ENCODE measurements around the gene GPR68.
"Not testable (repeated sequence)": the region's sequence is repeated elsewhere in the genome, so short reads cannot be mapped to it uniquely, and the experiment has no call there.

The GPR68 gene

DNA sequence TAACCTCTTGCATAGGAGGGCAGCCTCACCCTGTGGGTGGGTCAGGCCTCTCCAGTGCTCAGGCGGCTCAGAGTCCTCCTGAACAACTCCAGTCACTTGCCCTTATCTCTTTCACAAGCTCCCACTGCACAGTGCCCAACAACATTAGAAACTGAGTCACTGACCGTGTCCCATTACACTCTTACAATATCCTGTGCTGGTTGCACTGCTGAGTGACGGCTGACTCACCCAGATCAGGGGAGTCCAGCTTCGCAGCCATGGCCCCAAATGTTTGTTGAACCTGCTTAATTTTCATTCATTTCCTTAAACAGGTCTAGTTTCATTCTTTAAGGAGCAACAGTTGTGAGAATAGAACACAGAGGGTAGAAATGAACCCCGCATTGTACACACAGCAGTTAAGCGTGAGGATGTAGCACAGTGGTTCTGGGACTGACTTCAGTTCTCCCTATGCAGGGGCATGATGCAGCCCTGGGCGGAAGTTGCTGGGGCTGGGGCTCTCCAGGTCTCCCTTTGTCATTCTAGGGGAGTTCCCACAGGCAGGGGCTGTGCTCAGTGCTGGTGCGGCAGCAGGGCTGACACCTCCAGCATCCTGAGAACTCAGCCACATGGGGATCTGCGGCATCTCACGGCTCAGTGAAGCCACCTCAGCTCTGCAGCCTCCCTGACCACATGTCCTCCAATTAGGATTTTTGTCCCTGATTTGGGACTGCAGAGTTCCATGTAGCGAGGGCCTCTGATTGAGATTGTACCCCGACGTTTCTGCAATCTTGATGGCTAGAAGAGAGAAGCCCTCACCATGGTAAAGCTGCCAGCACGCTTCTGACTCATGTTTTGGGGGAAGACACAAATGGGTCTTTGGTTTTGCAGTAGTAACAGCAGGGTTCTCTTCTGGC lies 16.1 kb downstream of the GPR68 start:
- DNase-seq = peak; percentile 75 to 88

DNA sequence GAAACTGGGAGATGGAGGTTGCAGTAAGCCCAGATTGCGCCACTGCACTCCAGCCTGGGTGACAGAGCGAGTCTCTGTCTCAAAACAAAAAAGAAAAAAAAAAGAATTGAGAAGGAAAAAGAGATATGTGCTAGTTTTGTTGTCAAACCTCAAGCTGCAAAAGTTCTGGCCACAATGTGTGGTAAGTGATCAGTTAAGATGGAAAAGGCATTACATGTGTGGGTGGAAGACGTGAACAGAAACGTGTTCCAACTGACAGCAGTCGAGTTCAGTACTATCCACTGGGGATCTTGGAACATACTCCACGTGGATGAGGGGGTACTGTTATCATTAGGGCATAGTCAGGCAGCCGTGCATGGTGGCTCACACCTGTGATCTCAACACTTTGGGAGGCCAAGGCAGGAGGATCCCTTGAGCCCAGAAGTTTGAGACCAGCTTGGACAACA lies 17.3 kb downstream of the GPR68 start:
- no peak for DNase-seq

DNA sequence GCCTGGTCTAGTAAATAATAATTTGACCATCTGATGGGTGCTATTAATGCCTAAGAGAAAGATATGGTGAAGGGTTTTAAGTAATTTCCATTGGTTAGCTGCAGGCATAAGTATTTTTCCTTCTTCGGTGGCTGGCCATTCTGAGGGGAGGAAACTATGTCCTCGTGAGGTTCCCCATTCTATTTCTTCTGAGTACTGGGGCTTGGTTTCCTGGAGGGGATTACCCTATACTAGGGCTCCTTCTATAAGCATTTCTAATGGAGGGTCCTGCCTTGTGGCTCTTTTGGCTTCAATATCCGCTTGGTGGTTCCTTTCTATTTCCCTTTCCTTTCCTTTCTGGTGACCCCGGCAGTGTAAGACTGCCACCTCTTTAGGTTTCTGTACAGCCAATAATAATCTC lies 18.1 kb downstream of the GPR68 start:
- DNase-seq = not testable (repeated sequence)

DNA sequence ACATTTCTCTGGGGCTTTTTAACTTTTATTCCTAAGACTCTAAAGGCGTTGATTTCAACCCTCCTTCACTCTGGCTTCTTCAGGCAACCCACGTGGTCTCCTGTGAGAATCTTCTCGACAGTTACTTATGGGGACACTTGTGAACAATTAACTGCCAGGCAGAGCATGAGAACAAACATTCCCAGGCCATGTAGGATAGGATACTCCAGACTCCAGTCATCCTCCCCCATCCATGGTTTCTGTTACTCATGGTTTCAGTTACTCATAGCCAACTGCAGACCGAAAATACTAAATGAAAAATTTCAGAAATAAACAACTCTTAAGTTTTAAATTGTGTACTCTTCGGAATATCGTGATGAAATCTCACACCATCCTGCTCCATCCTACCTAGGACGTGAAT lies 19.5 kb downstream of the GPR68 start:
- no peak for DNase-seq

DNA sequence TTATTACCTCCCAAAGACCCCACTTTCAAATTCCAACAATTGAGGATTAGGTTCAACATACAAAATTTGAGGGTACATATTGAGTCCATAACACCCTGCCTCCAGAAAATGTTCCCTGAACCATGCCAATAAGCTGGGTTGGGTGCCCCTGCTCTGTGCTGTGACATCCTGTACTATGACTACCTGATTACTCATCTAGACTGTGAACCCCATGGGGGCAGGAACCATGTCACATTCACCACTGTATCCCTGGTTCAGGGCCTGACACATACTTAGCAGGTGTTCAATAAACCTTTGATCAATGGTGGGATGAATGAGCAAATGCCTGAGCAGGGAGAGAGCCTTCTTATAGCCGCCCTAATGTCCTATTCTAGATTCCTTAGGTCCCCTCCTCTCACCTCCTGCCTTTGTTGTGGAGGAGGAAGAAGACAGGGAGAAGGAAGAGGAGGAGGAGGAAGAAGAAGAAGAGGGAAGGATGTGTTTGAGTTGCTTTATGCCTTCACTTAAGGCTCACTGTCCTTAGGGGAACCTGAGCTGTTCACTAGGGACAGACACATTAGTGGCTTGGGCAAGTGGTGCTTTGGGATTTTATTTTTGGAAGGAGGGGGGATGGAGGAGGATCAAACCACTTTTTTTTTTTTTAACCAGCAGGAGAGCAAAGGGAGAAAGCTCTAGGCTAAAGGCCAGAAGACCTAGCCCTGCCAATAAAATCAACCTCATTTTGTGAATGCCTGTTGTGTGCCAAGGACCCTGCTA lies 21.3 kb downstream of the GPR68 start:
- peak in 1 of 2 experiments; percentile 70 for DNase-seq

DNA sequence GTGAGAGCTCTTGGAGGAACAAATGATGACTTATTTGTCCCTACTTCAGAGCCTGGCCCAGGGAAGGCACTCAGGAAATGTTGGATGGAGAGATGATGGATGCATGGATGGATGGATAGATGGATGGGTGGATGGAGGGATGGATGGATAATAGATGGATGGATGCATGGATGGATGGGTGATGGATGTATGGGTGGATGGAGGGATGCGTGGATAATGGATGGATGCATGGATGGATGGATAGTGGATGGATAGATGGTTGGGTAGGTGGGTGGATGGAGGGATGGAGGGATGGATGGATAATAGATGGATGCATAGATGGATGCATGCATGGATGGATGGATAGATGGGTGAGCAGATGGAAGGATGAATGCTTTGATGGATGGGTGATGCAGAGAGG lies 23.2 kb downstream of the GPR68 start:
- no peak for DNase-seq

DNA sequence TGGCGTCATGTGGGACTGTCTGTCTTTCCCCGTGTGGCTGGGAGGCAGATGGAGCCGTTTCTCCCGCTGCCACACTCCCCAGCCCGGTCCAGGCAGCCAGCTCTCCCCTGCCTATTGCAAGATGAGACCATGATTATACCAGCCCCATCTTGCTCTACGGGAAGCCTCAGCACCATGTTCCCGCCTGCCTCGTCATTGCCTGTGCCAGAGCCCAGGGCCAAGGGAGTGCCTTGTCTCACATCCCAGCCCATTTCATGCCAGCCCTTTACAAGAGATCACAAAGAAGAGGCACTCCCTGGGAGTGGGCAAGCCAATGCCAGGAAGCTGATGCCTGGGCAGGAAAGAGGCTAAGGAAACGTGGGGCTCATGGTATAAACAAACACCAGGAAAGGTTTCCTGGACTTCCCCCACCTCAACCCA lies 23.9 kb downstream of the GPR68 start:
- DNase-seq = no peak

DNA sequence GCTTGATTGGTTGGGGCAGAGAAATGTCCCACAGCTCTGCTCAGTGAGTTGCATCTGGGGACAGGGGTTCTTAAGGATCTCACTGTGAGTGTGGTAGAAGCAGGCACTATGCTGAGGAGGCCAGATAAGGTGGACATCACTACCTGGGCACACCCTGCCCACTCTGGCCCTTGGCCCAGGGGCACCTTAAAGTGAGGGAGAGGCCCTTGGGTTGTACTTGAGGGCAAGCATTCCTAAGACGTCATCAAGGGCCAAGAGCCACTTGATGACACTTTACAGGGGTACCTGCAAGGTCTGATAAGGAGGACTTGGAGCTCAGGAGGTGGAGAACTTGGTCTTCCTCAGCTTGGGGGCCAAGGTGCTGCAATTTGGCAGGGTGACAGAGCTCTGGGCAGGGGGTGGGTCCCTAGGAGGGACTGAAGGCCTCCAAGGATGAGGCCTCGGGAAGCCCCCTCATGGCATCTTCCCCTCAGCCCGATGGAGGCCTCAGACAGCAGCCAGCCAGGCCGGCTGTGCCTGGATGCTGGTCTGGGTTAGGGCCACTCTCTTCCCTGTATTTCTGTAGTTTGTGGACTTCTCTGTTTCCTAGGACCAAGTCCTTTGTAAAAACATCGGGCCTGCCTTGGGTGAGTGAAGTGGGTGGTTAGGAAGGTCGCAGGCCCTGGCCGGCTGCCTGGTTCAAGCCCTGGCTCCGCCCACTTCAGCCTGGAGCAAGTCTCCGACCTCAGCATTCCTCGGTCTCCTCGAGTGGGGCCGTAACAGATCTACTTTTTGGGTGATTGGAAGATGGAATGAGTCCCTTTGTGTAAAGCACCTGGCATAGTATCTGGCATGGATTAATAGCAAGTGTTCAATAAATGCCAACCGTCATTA lies 24.8 kb downstream of the GPR68 start:
- DNase-seq = no peak

DNA sequence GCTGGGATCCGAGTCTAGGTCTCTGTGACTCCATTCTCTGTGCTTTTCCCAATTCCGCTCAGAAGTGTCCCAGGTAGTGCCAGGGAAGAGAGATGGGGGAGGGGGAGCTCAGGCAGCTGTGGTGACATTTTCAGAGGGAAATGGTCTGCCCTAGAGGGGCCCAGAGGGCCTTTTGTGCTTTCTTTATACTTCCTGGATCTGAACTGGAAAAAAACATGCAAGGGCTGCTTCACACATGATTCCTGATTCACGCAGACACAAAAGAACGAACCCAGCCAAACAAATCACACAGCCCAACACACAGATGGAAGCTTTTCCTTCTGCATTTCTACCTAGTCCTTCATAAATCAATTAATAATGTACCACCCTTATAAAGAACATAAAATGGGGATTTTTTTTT lies 26.5 kb downstream of the GPR68 start:
- no peak for DNase-seq

DNA sequence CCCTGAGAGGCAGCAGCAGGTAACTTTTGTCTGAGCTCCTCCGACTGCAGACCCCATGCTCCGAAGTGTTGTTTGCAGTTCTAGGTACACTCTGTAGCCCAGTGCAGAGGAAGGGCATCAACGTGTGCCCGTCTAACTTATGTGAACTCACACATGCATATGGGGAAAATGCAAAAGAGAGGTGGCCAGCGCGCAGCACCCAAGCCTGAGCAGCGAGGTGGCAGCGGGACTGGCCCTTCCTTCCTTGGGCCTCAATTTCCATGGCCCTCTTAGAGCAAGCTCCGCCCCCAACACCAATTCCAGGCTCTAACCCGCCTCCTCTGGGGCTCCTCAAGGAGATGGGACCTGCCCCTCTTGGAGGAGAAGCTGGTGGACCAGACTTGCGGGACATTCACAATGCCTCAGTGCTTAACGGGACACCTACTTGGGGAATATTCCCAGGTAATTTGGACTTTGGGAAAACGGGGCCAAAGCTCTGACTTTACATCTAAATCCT lies 27.7 kb downstream of the GPR68 start:
- no peak for DNase-seq

DNA sequence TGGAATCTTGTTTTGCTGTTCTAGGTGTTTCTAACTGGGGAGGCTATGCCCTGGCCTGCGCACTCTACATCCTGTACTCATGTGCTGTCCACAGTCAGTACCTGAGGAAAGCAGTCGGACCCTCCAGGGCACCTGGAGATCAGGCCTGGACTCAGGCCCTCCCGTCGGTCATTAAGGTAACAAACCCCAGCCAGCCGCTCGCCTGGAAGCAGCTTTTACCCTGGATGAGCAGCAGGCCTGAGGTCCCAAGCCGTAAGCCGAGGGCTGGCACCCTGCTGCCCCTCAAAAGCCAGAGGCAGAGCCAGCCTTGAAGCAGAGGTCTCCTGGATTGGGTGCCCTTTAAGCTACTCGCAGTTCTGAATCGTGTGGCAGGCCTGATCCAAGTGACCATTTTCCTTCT lies 29.1 kb downstream of the GPR68 start:
- DNase-seq = no peak

DNA sequence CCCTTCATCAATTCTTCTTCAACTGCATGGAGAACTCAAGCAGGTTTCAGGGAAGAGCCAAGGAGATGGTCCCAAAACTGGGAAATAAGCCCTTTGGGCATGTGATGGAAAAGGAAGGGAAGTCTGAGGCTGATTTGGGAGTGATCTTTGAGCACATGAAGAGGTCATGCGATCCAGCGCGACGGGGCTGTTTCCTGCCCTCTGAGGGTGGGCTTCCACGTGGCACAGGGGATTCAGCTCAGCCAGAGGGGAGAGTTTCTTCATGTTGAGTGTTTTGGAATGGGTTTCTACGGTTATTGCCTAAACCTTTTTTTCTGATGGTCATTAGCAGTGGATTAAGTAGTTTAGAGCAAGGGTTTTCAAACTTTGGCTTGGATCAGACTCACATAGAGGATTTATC lies 30.2 kb downstream of the GPR68 start:
- DNase-seq = no peak

DNA sequence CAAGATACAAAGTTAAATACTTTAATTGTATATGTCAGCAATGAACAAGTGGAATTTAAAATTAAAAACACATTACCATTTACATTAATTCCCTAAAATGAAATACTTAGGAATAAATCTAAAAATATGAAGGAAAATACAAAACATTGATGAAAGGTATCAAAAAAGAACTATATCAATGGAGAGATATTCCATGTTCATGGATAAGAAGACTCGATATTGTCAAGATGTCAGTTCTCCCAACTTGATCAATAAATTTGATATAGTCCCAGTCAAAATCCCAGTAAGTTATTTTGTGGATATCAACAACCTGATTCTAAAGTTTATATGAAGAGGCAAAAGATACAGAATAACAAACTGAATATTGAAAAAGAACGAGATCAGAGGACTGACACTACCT lies 33.5 kb downstream of the GPR68 start:
- no peak for DNase-seq

DNA sequence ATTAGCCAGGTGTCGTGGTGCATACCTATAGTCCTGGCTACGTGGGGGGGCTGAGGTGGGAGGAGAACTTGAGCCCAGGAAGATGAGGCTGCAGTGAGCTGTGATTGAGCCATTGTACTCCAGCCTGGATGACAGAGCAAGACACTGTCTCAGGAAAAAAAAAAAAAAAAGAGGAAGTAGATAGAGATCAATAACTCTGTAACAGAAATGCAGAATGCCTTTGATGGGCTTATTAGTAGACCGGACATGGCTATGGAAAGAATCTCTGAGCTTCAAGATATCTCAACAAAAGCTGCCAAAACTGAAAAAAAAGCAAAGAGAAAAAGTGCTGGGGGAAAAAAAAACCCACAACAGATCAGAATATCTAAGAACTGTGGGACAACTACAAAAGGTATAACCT lies 37.5 kb downstream of the GPR68 start:
- no peak for DNase-seq

DNA sequence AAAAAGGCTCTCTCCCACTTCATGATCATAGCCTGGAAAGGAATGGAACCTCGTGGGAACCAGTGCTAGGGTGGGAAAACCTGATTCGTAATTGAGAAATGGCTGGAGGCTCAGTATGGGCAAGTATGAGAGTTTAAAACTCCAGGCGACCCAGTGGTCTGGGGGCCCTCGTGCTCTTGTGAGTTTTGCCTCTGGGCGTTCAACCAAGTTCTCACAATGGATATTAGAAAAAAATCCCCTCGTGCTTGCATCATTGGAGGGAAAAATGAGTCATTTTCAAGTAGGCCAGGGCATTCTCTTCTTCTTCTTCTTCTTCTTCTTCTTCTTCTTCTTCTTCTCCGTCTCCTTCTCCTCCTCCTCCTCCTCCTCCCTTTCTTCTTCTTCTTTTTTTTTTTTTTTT lies 39.0 kb downstream of the GPR68 start:
- DNase-seq = no peak

DNA sequence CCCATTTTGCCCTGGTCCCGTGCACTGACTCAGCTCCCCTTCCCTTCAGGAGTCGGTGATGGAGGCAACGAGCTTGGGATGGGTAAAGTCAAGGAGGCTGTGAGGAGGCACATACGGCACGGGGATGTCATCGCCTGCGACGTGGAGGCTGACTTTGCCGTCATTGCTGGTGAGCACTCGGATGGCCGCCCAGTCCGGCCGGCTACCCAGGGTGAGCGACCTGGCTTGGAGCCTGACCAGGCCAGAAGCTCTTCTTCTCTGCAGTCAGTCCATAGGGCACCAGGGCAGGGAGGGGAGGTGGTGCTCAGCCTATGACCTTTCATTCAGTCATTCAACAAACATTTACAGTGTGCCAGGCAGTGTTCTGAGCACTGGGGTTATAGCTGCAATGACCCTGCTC lies 39.8 kb downstream of the GPR68 start:
- no peak for DNase-seq

DNA sequence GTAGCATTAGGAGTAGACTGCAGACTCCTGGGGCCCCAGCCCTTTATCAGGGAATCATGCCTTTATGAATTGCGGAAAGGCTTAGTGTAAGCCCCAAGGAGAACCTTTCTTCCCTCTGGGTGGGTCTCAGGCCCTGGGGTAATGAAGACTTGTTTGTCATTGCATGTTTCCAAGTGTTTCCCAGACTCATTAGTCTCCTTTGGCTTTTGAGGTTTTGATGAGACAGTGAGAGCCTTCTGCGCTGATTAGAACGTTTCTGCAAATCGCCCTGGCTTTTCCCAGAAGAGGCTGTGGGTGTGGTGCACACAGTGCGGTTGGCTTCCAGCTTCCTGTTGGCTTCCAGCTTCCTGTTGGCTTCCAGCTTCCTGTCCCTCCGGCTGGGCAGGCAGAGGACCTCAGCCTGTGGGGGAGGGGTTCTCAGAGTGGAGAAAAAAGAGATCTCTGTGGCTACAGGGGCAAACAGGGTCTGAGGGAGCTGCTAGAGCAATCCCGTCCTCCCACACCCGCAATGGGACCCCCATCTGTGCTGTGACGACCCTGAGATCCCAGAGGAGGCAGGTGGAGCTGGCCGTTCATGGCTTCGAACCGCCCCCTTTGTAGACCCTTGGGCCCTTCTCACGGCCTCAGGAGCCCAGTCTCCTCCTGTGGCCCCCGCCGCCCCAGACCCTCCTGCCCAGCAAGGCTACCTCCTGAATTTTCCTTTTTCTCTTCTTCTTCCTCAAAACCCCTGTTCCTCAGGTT lies 42.1 kb downstream of the GPR68 start:
- DNase-seq = no peak

DNA sequence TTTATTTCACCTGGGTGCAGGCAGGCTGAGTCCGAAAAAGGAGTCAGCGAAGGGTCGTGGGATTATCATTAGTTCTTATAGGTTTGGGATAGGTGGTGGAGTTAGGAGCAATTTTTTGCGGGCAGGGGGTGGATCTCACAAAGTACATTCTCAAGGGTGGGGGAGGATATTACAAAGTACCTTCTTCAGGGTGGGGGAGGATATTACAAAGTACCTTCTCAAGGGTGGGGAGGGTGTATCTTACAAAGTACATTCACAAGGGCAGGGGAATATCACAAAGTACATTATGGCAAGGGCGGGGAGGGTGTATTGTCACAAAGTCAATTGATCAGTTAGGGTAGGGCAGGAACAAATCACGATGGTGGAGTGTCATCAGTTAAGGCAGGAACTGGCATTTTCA lies 43.7 kb downstream of the GPR68 start:
- not testable (repeated sequence) for DNase-seq

DNA sequence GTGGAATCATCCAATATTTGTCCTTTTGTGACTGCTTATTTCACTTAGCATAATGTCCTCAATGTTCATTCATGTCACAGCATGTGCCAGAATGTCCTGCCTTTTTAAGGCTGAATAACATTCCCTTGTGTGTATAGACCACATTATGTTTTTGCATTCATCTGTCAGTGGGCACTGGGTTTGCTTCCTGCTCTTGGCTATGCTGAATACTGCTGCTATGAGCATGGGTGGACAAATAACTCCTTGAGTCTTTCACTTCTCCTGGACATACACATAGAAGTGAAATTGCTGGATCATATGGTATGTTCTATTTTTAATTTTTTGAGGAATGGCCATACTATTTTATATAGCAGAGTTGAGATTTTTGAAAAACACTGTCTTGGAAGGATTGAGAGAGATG lies 46.9 kb downstream of the GPR68 start:
- no peak for DNase-seq

DNA sequence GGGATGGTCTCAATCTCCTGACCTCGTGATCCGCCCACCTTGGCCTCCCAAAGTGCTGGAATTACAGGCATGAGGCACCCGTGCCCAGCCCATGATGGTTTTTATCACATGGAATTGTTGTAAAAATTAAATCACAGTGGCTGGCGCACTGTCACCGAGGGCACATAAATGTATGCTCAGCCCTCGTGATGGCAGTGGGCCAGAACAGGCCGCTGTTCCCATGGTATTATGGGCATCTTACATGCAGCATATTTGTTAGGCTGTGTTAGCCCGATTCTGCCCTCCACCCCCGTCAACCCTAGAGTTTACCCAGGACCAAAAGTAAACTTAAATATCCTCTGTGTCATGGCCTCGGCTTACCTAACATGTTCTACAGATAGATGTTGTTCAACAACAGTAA lies 48.6 kb downstream of the GPR68 start:
- no peak for DNase-seq

DNA sequence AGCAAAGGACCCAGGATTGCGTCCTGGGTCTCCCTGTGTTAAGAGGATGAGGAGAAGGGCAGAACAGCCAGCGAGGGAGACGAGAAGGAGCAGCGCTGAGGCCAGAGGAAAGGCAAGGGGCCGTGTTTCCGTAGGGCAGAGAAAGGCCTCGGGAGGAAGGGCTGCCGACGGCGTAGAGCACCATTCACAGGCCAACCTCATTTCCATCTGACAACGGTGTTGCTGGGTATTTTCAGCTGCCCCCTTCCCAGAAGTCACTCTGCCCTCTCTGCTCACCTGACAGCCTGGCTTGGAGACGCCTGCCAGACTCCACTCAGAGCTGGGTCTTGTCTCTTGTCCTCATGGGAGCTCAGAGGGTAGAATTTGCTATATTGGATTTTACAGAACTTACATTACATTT lies 51.4 kb downstream of the GPR68 start:
- no peak for DNase-seq

DNA sequence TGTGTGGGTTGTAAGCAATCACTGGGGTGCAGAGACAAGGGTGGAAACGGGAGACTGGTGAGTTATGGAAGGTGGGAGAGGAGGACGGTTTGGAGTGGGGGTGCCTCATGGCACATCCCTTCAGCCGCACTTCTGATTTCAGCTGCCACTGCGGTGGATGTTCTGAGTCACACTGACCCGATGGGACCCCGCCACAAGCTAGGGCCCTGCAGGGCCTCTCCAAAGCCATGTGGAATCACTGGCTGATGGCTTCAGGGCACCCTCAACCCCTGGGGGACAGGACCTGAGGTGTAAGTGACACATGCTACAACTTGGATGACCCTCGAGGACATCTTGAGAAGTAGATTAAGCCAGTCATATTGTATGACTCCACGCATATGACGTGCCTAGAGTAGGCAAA lies 53.7 kb downstream of the GPR68 start:
- no peak for DNase-seq
